MV-4-11 (cell line): ENCODE results near the gene EFS.

Source experiments
- DNase-seq: peaks from one replicate; lab custom pipeline; 2025; lab: John Stamatoyannopoulos, UW

Gene EFS, protein sequence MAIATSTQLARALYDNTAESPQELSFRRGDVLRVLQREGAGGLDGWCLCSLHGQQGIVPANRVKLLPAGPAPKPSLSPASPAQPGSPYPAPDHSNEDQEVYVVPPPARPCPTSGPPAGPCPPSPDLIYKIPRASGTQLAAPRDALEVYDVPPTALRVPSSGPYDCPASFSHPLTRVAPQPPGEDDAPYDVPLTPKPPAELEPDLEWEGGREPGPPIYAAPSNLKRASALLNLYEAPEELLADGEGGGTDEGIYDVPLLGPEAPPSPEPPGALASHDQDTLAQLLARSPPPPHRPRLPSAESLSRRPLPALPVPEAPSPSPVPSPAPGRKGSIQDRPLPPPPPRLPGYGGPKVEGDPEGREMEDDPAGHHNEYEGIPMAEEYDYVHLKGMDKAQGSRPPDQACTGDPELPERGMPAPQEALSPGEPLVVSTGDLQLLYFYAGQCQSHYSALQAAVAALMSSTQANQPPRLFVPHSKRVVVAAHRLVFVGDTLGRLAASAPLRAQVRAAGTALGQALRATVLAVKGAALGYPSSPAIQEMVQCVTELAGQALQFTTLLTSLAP

DNA sequence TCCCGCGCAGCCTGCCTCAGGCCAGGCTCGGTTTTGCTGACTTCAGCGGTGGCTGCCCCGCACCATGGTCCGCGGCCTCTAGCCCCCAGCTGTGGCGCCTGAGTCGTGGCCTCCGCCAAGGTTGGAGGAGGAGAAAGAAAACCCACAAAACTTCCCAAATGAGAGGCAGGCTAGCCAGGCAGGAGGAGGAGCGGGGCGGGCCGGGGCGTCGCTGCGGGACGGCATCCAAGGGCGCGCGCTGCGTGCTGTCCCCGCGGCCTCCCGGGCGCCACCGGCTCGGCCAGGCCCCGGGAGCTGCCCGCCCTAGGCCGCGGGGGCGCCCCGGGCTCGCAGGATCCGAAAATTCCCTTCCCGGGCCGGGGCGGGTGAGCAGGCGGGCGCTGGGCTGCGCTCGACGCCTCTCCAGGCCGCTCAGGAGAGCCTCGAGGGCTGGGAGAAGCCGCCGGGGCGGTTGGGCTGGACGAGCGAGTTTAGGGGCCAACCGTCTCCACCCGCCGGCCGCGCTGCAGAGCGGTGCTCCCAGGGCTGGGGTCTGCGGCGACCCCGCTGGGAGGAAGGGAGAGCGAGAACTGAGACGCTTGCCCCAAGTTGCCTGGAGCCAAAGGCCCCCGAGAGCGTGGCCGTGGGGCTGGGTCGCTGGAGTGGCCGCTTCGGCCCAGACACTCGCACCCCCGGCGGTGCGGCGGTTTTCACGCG is at the start of gene EFS:
Gene EFS, minus strand, starts transcription at position 137 of the 696 bp plus-strand sequence. CDS start 147 bp downstream, outside the sequence.
- no peak for DNase-seq

DNA sequence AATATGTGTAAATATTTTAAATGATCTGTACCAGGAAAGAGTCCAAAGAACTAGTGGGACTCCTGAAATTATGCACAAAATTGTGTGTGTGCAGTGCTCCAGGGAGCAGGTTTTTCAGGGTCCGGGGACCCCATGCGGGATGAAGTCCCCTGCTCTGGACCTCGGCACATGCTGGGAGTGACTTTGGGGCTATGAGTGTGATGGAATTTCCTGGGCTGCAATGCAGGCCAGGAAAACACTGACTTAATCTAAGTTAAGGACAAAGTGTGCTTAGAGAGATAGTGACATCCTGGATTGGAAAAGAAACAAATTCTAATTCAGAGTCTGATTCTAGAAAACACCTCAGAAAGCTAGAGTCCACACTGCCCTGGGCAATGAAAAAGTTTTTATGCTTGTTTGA is 49.3 kb upstream of the EFS start:
- no peak for DNase-seq

DNA sequence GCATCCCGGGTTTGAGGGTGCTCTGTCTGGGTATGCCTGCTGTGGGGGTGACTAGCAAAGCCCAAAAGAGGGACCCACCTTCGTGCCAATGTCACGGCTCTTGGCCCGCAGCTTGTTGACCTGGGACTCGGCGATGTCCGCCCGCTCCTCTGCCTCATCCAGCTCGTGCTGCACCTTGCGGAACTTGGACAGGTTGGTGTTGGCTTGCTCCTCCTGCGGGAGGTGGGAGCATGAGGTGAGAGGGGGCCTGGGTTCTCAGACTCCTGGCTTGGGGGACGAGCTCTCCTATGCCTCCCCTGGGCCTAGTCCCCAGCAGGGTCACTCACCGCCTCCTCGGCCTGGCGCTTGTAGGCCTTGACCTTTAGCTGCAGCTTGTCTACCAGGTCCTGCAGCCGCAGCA is 48.7 kb upstream of the EFS start:
- DNase-seq = no peak

DNA sequence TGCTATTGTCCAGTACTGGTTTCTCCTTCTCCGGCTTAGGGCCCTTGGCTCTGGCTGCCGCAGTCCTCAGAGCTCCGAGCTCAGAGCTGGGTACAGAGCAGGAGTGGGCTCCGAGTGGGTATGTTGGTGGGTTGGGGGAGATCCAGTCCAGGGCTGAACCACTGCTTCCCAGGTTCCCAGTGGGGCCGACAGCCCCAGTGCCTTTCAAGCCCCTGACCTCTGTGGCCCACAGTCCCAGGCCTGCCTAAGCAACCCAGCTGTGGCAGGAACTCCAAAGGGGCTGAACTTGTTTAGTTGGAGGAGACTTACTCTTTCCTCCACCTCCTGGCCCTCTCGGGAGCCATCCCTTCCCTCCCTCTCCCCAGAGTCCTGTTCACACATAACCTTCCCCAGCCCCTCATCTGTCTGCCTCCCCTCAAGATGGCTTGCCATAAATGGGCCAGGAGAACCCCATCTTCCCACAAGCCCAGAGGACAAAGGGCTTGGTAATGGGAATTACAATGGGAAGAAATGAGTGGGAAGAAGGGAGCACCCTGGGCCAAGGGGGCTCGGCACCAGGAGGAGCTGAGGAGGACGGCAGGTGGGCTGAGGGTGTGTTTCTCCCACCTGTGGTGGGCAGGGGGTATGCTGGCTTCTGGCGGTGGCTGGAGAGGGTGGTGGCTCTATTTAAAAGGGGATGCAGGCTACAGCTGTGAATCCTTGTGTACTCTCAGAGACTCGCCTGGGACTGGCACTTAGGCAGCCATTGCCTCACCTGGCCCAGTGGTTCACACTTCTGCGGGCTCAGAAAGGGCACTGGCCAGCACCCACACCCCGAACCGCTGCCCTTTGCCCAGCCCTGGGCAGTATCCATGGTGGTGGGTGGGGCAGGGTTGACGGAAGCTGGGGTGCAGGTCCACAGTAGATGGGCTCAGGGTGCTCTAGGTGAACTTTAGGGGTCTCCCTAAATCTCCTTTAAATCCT is 46.9 kb upstream of the EFS start:
- no peak for DNase-seq

DNA sequence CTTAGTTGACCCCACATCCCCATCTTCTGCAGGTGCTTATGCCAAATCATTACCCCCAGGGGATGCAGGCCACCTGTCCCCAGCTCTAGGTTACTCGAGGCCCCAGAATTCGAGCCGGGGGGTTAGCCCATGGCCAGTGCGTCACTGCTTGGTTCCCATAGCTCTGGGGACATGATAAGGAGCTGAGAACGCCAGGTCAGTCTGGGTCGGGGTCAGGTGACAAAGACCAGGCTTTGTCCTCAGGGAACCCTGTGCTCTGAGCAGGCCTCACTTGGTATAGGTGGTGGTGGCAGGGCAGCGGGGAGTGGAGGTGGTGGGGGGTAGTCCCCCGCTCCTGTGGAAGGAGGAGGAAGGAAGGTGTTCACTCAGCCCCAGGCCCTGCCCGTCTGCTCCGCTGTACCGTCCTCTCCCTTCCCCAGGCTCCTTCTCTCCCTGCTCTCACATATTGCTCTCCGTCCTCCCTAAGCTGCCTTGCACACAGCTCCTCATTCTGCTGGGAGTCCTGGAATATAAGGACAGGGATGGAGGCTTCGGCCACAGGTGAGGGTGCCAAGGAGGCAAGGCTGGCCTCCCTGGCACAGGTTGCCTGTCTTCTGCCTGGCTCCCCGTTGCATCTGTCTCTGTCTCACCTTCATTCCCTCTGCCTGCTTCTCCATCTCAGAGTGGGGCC is 45.1 kb upstream of the EFS start:
- no peak for DNase-seq

DNA sequence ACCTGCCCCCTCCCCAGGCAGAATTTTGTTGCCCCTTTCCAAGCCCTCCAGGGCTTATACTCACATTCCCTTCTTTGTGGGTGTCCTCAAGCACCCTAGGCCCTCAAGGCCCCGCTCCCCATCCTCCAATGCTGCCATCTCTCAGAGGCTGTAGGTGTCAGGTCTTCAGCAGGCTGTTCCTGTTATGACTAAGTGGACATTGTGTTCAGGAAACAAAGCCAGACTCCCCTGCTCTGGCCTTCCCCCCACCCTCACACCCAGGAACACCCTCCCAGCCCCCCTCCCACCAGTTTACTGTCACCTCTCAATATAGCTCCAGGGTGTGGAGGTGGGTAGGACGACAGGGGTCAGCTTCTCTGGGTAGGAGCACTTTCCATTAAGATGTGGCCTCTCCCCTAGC is 44.5 kb upstream of the EFS start:
- no peak for DNase-seq

DNA sequence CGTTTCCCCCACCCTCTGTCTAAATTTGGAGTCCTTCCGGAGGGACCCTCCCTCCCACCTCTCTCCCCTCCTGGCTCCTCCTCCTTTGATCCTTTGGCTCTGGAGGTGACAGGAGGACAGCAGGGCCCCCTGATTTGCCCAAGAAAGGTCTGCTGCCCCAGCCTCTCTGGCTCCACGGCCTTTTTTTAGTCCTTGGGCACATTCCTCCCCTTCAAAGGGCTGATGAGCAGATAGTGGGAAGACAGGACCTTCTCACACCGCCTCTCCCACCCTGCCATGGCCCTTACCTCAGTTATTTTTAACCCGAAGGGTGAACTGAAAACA is 43.3 kb upstream of the EFS start:
- DNase-seq = no peak

DNA sequence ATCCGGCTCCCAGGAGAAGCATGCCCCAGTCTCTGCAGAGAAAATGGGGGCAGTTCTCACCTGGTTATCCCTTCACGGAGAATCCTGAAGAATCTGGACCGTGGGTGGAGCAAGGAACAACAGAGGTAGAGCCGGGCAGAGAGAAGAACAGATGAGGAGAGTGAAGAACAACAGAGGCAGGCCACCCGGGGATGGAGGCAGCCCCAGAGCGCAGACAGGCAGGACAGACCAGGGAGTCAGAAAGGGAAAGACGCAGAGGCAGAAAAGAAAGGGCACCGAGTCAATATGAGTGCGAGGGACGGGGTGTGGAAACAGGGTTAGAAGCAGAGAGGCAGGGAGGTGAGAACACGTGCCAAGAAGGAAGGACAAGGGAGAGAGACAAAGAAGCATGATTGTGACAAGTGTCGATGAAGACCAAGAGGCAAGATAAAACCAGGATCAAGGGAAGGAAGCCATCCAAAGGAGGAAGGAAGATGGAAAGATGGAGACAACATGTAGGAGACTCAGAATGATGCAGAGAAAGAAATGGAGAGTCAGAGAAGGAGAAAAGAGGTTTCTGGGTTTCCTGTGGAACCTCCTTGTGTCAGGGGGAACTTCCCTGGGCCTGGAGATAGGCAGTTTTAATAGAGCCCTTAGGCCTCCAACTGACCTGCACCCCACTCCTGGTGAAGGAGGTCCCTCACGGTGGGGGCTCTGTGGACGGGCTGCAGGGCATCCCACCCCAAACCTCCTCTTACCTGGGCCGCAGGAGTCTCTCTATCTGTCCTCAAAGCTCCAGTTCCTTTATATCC is 42.7 kb upstream of the EFS start, which contains the start of gene MYH6:
Gene MYH6, minus strand, starts transcription at position 758 of the 791 bp plus-strand sequence. CDS start 1,050 bp downstream, outside the sequence.
- no peak for DNase-seq

DNA sequence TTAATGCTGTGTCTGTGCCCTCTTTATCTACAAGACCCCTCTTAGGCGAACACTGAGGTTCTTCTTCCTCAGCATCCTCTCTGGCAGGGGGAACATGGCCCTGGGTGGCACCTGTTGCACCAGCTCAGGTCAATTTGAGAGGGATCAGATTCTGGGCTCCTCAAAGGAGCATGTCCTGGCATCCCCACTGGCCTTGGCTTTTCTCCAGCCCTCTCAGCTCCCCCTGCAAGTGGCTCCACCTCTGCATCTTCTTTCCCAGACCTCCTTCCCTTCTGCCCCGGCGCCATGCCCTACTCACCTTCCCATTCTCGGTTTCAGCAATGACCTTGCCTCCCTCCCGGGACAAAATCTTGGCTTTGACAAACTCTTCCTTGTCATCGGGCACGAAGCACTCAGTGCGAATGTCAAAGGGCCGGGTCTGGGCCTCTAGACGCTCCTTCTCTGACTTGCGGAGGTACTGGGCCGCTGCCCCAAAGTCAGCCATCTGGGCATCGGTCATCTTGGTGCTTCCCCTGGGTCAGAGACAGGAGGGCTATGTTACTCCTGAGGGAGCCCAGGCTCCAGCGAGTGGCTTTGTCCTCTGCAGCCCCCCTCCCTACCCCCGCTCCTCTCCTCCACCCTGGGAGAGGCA is 41.9 kb upstream of the EFS start:
- DNase-seq = no peak

DNA sequence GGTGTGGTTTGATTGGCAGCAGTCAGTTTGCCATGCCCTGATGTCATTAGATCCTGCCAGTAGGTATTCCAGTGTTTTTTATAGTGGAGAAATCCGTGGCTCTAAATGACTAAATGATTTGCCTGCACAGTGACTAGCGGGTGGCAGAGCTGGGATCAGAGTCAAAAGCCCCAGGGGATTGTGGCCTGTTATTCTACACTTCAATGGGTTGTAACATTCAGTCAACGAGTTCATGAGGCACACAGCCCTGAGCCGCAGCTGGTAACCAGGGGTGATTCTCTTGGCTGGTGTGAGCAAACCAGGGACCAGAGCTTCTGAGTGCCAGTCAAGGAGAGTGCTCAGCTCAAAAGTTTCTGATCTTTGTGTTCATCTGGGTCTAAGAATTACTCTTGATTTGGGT is 41.3 kb upstream of the EFS start:
- no peak for DNase-seq

DNA sequence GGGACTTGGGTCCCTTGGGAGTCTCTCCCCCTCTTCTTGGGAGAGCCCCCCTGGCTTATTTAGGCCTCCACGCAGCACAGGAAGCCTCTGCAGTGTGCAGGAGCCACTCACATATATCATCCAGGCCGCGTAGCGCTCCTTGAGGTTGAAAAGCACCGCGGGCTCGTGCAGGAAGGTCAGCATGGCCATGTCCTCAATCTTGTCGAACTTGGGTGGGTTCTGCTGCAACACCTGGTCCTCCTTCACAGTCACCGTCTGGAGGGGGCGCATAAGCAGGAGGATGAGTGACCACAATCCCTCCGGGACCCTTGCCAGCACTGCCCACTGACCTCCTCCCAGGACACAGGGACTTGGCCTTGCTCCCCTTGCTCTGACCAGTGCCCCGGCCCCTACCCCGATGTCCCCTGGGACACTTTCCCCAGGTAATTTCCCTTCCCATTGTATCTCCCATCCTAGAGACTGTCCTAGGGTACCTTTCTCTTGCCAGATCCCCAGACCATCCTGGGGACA is 40.6 kb upstream of the EFS start:
- no peak for DNase-seq

DNA sequence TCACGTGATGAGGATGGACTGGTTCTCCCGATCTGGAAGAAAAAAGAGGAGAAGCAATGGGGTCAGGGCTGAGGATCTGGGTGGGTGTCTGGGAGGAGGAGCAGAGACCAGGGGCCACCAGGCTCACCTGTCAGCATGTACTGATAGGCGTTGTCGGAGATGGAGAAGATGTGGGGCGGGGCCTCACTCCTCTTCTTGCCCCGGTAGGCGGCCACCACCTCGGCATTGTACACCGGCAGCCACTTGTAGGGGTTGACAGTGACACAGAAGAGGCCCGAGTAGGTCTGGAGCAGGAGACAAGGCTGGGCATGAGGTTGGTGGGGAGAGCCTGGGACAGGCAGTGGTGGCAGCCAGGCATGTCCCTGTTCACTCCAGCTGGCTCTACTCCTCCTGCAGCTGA is 40.1 kb upstream of the EFS start:
- no peak for DNase-seq

DNA sequence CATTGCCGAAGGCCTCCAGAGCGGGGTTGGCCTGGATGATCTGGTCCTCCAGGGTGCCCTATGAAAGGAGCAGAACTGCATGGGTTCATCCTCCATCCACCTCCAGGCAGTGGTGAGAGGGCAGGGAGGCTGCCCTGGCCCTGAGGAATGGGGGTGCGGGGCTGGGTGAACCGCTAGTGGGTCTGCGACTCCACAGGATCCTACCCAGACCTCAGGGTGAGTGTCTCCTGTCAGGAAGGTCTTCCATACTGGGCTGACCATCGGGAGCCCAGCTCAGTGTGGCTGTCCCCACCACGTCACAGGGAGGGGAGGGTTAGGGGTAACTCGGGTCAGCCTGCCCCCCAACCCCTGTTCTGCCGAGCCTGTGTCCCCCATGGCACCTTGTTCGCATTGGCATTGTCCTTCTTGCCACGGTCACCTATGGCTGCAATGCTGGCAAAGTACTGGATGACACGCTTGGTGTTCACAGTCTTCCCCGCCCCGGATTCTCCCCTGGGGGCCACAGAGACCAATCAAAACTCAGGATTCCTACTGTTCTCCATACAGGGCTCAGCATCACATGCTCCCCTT is 39.4 kb upstream of the EFS start:
- no peak for DNase-seq

DNA sequence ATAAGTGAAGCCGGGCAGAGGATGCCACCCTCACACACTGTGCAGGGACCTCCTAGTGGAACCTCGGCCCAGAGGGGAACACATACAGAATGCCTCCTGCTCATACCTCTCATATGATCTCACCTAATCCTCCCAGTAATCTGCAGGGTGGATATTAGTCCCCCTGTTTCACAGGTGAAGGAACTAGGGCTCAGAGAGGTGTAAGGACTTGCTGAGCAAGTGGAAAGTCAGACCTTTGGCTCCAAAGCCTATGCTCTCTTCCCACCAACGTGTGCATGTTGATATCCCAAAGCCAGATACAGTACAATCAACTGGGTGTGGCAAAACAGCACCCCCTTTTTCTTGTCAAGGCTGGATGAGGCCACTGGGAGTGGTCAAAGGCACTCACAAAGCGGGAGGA is 38.9 kb upstream of the EFS start:
- no peak for DNase-seq

DNA sequence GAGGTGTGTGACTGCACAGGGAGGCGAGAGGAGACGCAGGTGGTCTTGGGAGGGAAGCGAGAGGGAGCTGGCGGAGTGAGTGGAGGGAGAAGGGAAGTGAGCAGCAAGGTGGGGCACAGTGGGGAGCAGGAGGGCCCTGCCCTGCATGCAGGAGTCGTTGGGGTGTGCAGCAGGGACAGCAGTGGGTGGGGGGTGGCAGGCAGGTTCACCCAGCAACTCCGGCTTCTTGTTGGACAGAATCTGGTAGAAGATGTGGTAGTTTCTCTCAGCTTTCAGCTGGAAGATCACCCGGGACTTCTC is 38.1 kb upstream of the EFS start:
- no peak for DNase-seq

DNA sequence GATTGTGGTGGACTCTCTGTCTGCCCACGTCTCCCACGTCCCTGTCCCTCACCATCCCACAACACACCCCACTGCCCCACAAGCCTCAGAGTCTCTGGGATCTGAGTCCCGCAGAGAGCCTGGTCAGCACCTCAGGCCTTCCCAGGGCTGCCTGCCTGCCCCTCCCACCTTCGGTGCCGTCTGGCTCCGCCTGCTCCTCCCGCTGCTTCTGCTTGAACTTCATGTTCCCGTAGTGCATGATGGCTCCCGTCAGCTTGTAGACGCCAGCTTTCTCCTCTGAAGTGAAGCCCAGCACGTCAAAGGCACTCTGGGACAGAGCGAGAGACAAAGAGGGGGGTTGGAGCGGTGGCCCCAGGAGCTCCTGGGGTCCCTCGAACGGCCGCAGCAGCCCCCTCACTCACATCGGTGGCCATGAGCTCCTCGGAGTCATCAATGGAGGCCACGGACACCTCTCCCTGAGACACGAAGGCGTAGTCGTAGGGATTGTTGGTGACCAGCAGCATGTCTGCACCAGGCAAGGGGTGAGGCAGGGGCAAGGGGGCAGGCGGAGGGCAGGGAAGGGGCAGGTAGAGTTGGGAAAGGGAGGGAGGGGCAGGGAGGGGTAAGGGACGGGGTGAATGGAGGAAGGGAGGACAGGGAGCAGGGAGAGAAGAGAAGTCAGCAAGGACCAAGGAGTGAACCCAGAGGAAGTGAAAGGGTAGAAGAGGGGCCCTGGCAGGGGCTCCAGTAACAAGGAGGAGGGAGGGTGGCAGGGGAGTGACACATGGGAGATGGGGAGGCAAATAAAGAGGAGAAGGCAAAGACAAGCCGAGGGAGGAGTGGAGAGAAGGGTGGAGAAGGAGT is 37.5 kb upstream of the EFS start:
- DNase-seq = peak; percentile 8

DNA sequence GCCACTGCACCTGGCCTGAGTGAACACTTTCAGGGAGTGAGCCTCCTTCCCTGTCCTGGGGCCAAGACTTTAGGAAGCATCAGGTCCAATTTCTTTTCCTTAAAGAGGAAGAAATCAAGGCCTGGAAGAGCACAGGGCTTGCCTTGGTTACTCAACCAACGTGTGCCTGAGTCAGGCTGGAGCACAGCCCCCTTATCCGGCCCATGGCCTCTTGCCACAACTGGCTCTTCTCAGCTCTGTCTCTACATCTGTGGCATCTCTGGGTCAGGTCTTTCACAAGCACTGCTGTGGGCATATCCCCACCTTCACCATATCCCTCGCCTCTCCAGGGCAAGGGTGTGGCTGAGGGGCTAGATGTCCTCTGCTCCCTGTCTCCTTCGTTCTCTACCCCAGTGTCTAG is 36.3 kb upstream of the EFS start:
- peak; percentile 70 for DNase-seq

DNA sequence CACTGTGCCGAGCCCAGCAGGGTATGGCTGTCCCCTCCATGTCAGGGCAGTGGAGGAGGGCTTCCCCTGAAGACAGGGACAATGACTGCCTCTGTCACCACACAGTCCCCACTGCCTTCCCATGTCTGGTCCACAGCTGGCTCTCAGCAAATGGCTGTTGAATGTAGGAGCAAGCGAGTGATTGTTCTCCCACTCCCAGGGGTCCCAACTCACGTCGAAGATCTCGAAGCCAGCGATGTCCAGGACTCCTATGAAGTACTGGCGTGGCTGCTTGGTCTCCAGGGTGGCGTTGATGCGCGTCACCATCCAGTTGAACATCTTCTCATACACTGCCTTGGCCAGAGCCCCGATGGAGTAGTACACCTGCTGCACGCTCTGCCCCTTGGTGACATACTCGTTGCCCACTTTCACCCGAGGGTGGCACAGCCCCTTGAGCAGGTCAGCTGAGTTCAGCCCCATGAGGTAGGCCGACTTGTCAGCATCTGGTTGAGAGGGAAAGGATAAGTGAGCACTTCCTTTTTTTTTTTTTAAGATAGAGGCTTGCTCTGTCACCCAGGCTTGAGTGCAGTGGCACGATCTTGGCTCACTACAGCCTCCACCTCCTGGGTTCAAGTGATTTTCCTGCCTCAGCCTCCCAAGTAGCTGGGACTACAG is 35.7 kb upstream of the EFS start:
- peak; percentile 57 for DNase-seq
